GM18870 (cell line): ENCODE results near the gene C11orf97.

Experiments used
- ATAC-seq: cut with Tn5 transposase; IDR thresholded peaks from one replicate; pipeline ENCODE4 v1.9.1; 2021; ENCODE audit warnings: moderate library complexity; ENCODE audit not compliant: unreplicated experiment

C11orf97 gene

GRCh38 chr11:94524341-94524740 lies 12.1 kb downstream of the C11orf97 start:
- ATAC-seq = no peak

DNA sequence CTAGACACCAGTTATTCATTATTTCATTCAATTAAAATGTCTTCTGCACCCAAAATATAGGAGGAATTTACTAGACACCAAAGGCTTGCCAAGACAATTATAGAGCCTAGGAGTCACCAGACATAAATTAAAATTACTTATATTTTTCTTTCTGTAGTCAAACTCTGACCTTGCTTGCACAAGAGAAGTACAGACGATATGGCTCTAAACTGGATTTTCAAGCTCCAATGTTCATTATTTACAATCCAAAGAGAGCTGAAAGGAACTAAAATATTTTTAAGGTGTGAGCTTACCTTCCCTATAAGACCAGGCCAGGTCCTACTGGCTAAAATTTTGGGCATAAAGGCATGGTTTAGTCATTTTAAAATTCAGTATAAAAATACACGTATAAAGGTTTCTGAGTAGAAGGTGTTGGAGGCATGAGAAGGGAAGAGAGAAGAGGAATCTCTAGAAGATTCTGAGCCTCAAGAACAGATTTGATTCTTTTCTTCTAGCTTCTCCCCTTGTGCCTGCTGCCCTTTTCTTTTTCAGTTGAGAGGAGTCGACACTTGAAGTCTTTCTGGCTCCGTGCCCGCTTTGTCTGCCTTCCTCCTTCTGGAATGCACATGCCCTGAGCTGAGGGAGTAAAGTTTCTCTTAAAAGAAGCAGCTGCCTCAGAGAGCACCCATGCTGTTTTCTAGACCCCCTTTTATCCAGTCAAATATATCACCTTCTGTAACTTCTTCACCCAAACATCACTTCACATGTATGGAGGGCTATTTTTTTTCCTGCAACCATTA lies 13.5 kb downstream of the C11orf97 start:
- no peak for ATAC-seq

DNA sequence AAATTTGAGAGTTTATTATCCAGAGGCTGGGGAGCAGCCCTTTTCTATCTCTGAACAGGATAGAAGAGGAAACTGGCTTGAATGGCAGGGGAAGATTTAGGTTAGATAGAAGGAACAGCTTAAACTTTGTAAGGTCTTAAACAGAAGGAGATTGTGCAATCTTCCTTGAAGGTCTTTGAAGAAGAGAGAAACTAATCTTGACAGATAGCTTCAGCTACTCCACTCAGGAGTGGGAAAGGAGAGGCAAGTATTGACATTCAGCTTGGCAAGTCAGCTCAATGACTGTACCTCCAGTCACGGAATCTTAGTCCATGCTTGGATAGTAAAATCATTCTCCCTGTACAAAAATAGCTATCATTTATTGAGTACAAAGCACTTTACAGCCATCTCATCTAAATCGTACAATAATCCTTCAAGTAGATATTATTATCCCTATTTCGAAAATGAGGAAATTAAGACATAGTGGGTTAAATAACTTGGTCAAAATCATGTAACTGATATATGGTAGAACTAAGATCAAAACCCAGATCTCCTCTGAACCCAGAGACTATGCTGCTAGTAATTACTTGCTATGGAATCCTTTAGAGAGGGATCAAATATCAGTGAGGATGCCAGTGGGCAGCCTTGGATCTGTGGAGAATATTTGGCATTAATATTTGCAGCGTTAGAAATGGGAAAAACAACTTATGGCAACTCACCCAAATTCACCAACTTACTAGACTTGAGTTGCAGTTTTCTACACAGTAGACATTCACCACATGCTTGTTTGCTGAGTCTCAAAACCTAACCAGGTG lies 14.6 kb downstream of the C11orf97 start:
- ATAC-seq = no peak

GRCh38 chr11:94528551-94528950 lies 16.3 kb downstream of the C11orf97 start:
- no peak for ATAC-seq

- no peak for ATAC-seq
Measured at GRCh38 chr11:94532211-94532610, 19.9 kb downstream of the C11orf97 start.

DNA sequence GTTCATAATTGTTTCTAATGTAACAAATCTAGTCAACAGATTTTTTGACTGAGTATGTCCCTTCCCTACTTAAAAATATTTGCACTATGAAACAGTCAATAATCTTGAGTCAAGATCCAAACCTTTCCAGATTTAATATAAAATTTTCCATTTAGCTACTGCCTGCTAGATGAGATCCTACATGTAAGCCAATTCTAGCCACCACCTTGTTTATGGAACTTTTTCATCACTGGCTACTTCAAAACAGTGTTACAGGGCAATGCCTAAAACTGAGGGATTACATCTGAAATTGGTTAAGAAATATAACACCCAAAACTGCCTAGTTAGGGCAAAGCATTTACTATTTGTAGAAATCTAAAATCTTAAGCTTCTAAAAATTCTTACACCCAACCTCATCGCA lies 20.9 kb downstream of the C11orf97 start:
- ATAC-seq = no peak

DNA sequence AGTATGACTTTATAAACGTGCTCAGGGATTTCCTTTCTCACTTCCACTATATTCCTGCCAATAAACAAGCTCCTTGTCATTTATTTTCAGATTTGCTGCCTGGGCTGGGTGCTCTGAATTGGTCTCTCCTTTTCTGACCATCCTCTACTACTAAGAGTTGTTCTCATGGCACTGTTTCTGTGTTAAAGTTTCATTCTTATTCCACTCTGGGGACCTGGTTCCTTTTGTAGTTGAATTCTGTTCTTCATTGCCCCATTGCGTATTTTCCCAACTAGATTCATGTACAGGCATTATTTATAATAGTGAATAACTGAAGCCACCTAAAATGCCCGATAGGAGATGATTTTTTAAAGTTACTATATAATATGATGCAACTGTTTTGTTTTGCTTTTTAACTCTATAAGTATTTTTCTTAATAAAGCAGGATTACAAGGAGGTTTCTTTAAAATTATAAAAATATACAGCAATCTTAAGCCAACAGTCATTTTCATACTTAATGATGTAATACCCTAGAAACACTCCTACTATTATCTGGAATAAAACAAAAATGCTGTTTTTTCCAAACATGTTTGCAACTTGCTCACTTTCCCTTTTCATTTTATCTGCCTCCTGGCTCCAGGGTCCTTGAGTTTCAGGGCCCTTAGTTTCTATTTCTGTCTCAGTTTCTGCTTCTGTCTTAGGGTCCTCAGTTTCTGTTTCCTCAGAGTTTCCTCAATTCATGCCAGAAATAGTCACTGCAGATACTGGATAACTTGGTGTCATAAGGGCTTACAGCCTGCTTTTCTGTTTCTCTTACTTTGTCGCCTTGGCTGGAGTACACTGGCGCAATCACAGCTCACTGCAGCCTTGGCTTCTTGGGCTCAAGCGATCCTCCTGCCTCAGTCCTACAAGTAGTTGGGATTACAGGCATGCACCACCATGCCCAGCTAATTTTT lies 21.7 kb downstream of the C11orf97 start:
- ATAC-seq = no peak

DNA sequence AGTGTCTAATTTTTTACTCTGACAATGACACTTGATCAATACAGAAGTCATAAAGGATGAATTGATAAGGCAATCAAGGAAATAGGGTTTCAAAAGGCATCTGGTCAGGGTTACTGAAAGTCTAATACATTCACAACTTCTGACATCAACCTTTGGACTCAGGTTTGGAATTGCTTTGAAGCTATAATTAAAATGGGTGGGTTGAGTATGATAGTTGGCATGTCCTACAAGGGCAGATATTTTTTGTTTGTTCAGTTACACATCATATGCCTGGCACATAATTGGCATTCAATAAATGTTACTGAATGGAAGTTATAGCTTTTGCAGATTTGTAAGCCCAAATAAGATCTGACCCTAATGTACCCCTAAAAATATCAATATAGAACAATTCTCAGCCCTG lies 24.1 kb downstream of the C11orf97 start:
- ATAC-seq = no peak

GRCh38 chr11:94537031-94537600 lies 24.9 kb downstream of the C11orf97 start:
- ATAC-seq = no peak

DNA sequence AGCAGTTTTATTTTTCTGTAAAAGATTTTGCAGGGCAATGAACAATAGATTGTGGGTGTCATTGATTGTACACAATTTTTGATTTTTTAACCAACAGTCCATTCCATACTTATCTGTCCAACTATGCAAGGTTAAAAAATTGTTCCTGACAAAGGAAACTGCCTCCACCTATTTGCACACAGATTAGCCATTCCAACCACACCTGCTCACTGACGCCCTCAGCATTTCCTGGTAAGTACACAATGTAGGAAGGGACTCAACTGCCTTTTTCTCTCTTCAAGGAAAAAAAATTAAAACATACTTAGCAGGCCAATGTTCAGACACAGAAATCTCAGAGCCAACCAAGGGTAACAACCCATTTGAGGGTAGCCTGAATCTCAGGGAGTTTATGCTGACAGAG lies 27.2 kb downstream of the C11orf97 start:
- ATAC-seq = no peak

DNA sequence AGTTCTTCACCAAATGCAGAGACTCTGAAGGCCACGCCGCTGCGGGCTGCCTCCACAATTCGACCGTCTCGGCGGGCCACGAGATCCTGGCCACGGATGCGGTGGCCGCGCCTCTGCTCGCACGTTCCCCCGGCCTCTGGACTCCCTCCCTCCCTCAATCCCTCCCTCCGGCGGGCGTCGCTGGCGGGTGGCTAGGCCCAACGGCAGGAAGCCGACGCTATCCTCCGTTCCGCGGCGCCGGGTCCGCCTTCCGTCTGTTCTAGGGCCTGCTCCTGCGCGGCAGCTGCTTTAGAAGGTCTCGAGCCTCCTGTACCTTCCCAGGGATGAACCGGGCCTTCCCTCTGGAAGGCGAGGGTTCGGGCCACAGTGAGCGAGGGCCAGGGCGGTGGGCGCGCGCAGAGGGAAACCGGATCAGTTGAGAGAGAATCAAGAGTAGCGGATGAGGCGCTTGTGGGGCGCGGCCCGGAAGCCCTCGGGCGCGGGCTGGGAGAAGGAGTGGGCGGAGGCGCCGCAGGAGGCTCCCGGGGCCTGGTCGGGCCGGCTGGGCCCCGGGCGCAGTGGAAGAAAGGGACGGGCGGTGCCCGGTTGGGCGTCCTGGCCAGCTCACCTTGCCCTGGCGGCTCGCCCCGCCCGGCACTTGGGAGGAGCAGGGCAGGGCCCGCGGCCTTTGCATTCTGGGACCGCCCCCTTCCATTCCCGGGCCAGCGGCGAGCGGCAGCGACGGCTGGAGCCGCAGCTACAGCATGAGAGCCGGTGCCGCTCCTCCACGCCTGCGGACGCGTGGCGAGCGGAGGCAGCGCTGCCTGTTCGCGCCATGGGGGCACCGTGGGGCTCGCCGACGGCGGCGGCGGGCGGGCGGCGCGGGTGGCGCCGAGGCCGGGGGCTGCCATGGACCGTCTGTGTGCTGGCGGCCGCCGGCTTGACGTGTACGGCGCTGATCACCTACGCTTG lies 31.7 kb downstream of the C11orf97 start, which contains the start of gene FUT4:
TSS of gene FUT4 (plus strand) at position 227 of the 951 bp plus-strand sequence. CDS start at position 440, 213 bp downstream.
- peak; percentile 72 for ATAC-seq

GRCh38 chr11:94544646-94545263 lies 32.5 kb downstream of the C11orf97 start:
- no peak for ATAC-seq

GRCh38 chr11:94545264-94546161 lies 33.3 kb downstream of the C11orf97 start:
- no peak for ATAC-seq

DNA sequence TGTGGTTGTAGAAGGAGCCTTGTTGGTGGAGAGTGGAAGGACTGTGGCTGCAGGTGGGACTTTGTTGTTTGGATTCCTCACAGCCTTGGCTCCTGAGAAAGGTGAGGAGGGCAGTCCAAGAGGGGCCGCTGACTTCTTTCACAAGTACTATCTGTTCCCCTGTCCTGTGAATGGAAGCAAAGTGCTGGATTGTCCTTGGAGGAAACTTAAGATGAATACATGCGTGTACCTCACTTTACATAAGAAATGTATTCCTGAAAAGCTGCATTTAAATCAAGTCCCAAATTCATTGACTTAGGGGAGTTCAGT lies 33.9 kb downstream of the C11orf97 start:
- no peak for ATAC-seq

GRCh38 chr11:94546886-94547285 lies 34.6 kb downstream of the C11orf97 start:
- peak; percentile 22 for ATAC-seq

DNA sequence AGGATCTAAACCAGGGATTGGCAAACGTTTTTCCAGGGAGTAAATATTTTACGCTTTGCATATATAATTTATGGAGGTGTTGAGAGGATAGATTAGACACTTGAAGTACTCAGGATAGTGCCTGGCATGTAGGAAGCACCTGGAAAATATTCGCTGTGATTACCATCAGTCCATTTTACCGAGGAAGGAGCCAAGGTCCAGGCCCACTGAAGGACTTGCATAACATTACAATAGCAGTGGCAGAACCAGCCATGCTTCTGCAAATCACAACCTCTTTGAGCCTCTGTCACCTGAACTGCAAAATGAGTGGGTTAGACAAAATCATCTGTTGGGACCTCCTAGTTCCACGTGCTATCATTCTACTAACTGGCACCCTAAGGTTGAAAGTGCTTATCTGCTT lies 36.9 kb downstream of the C11orf97 start:
- ATAC-seq = no peak

DNA sequence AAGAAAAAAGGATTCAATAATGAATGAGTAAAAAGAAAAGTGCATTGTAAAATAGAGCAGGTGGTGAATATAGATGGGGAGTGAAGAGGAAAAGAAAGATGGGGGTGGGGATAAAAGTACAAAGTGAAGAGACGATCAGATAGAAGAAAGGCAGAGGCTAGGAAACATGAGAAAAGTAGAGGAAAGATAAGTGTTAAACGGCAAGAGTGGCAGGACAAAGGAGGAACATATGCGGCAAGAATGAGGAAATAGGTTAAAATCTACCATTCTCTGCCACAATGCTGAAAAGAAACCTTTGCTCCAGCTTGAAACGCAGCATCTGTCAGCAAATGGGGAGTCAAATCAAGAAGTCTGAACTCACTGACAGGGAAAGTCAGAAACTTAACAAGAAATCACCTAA lies 38.3 kb downstream of the C11orf97 start:
- ATAC-seq = peak; percentile 37

DNA sequence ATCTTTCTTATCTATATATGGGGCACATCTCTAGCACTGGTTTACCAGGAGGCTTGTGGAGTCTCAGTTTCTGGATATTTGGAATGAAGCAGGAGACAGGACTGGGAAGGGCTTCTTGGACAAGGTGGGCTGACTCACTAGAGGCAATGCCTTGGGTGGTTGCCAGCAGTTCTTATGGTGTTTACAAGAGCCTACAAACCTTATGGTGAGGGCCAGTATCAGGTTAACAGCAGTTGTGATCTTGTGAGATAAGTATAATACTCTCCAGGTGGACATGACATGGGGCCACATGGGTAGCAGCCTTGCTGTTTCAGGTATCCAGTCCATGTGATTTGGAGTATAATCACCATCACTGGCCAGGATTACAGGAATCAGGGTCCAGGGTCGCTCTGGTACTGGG lies 41.7 kb downstream of the C11orf97 start:
- no peak for ATAC-seq
